RWPE1 (cell line): Measurements from ENCODE around the gene MYO18A.

ENCODE experiments used
- CTCF ChIA-PET: fragments of 350-600 bp; sonication (Branson Sonifier 250); formaldehyde crosslinking; extraction: SDS; loops from one replicate; lab custom pipeline; 2021; lab: Yijun Ruan, JAX
- POLR2A ChIA-PET: fragments of 400-600 bp; formaldehyde crosslinking; extraction: SDS; loops from one replicate; lab custom pipeline; 2020; ENCODE audit warnings: antibody characterized with exemption; ENCODE audit not compliant: low non-redundant PET; lab: Yijun Ruan, JAX
- DNase-seq: peaks from one replicate; pipeline ENCODE4 v3.0.0; 2012; ENCODE audit warnings: low spot score
- H3K27ac ChIP-seq: fragments of 450-650 bp; 2 replicates; pipeline ENCODE4 v1.5.1; 2017
- TF ChIP-seq, protein P1 (sequence below): fragments of 450-650 bp; conservative IDR thresholded peaks from 2 replicates; pipeline ENCODE4 v1.5.1; 2017; ENCODE audit warnings: low read depth, mild to moderate bottlenecking

The MYO18A gene

DNA sequence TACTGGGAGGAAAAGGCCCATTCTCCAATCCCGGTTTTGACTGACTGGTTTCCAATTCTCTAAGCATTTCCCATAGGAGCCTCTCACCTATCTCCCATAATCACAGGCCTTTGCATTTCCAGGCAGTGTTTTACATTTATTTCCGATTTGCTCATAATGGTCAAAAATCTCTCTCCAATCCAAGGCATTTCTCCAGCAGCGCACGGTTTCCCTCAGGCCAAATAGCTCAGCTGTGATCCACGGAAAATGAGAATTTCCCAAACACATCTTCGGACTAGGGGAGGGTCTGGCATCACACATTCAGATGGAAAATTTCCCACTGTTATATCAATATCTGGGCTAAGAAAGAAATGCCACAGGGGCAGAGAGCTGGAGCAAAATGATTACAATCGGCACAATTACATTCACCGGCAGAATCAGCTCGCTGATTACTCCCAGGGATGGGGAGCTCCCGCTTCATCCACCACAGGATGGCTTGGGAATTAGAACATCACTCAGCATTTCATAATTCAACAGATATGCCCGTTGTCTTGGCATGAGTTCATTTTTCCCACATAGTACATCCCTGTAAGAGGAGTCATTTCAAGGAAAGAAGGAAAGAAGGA lies 130.6 kb downstream of the MYO18A start:
- TF ChIP-seq, protein P1, sequence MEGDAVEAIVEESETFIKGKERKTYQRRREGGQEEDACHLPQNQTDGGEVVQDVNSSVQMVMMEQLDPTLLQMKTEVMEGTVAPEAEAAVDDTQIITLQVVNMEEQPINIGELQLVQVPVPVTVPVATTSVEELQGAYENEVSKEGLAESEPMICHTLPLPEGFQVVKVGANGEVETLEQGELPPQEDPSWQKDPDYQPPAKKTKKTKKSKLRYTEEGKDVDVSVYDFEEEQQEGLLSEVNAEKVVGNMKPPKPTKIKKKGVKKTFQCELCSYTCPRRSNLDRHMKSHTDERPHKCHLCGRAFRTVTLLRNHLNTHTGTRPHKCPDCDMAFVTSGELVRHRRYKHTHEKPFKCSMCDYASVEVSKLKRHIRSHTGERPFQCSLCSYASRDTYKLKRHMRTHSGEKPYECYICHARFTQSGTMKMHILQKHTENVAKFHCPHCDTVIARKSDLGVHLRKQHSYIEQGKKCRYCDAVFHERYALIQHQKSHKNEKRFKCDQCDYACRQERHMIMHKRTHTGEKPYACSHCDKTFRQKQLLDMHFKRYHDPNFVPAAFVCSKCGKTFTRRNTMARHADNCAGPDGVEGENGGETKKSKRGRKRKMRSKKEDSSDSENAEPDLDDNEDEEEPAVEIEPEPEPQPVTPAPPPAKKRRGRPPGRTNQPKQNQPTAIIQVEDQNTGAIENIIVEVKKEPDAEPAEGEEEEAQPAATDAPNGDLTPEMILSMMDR: no peak

DNA sequence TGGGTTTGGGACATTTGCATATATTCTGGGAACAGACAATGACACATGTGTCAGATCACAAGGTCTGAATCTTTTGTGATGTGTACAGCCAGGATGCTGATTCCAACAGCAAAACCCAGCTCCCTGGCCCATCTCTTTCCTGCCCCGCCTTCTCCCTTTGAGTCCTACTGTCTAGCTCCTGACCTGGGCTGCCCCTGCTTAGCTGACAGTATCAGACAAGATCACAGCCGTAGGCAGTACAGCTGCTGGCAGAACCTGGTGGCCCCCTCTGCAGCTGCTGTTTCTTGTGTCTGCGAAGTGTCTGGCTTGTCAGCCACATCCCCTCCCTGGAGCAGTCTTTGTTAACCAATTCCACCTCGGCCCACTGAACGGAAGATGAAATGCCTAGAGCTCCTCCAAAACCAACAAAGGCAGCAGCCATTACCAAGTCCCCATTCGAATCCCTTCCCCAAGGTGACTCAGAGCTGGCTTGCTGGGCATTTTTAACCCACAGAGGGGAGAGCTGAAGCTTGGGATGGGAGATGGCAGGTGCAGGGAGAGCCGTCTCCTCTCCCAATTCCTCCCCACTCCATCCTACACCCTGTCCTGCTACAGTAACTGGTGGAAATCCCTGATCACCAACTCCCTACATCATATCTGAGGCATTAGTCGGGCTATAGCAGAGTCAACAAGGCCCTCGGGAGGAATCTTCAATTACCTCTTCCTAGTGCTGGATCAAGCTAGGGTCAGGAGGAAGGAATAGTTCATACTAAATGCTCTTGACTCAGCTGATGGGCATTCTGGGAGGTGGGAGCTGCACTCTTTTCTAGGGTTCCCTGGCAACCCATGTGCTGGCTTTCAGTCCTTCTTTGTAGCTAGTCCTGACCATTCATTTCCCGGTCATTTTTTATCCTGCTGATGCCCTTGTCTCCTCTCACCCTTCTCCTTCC lies 131.5 kb downstream of the MYO18A start:
- ChIA-PET POLR2A (no interaction called here), CTCF (no interaction called here)
- DNase-seq: no peak
- TF ChIP-seq, protein P1: no peak
- no peak overlapping the region for H3K27ac ChIP-seq

More for the DNA sequence above, 130.6 kb downstream of the MYO18A start:
- no peak for DNase-seq
- ChIA-PET CTCF (interaction anchor here (0.7 kb wide), 1 partner anchor 1055 kb away, joined by 3 read pairs; no protein-coding TSS in a partner anchor), POLR2A (no interaction called here)
- no peak overlapping the region for H3K27ac ChIP-seq

DNA sequence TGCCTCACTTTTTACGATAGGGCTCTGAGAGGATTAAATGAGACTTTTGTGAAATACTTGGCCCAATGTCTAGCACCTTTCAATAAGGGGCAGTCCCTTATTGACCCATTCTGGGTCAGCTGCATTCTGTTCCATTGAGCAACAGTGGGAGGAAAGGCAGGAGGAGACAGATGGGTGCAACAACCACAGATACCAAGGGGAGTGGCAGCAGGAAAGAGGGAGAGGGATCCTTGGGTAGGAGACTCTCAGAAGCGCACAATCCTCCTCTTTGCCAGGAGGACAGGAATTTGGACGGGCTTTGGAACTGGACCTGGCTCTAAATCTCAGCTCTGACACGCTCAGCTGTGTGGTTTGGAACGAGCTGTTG lies 133.7 kb downstream of the MYO18A start:
- no peak overlapping the region for H3K27ac ChIP-seq
- TF ChIP-seq, protein P1: no peak
- CTCF ChIA-PET: interaction anchor here (0.6 kb wide), 2 partner anchors 37 to 248 kb away, joined by 3 to 4 read pairs; no protein-coding TSS in a partner anchor
- no peak for DNase-seq
- POLR2A ChIA-PET: no interaction called here

DNA sequence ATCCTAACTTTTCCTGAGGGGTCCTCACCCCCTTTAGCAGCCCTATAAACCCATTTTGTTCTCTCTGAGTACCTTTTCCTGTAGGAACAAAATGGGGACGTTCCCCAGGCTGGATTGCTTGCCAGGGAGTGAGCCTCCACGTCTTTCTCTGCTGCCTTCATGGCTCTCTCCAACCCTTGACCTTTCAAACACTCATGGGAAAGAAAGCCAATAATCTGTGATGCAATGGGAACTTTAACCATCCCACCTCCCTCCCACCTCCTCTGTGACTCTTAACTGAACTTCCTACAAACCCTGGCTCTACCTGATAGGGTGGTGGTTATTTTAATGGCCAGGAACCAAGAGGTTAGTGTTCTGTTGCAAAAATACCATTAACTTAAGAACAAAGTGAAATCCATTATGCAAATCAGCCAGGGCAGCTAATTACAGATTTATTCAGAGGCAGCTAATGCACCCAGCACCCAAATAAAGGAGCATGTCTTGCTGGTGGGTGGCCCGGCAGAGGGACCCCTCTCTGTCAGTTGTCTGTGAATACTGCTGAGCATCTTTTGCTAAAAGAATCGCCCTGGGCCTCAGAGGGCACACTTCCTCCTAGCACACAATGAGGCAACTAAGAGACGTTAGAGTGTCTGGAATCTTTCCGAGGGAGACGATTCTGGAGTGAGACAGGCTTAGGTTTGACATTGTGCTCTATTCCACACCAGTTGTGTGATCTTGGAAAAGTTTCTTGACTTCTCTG lies 134.3 kb downstream of the MYO18A start:
- CTCF ChIA-PET: interaction anchor here (0.6 kb wide), 1 partner anchor 249 kb away, joined by 3 read pairs; no protein-coding TSS in a partner anchor
- DNase-seq: no peak
- POLR2A ChIA-PET: no interaction called here

DNA sequence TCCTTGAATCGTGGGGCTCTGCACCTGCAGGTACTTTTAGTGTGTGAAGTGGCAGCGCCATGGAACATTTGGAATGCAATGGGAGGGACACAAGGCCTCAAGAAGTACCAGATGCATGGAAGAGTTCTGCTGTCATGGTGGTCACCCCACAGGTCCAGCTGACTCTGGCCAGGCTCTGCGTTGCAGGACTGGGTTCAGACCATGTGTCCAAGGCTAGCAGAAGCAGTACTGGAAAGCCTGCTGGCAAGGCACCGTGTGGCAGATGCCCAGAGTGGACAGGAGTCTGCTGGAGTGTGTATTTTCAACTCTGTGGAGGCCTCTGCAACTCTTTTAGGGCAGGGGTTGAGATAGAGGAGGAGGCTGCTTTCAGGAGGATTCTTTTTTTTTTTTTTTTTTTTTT lies 135.2 kb downstream of the MYO18A start:
- ChIA-PET CTCF (no interaction called here), POLR2A (no interaction called here)
- no peak overlapping the region for H3K27ac ChIP-seq
- DNase-seq: no peak
- TF ChIP-seq, protein P1: no peak

More for the DNA sequence above, 134.3 kb downstream of the MYO18A start:
- TF ChIP-seq, protein P1: no peak
- no peak overlapping the region for H3K27ac ChIP-seq

DNA sequence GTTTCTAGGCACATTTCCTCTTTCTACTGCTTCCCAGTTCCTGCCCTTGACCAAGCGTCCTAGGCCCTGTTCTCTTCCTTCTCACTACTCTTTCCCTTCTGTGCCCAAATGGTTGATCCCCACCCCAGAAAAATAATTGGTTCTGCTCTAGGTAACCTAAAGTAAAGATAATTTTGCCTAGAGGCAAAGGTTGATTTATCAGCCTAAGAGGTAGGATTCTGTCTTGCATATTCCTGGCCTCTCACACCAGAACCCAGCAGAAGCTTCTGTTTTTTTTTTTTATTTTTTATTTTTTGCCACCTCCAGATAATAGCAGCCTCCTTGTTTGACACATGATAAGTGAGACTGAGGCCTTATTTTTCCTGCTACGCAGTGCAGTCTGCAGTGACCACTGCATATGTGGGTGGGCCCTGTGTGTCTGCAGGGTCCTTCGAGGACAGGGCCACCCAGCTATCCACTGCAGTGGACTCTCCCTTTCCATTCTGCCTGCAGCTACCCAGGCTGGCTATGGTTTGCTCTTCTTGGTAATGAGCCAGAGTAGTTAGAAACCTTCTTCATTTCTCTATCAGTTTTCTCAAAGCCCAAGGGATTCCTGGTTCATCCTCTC lies 136.6 kb downstream of the MYO18A start:
- TF ChIP-seq, protein P1: no peak
- ChIA-PET POLR2A (interaction anchor here (0.6 kb wide), 1 partner anchor 118 kb away, joined by 10 read pairs; no protein-coding TSS in a partner anchor), CTCF (interaction anchor here (0.7 kb wide), 1 partner anchor 189 kb away, joined by 3 read pairs; no protein-coding TSS in a partner anchor)
- no peak overlapping the region for H3K27ac ChIP-seq
- DNase-seq: no peak
